SU-DHL-6 (cell line): ENCODE measurements around the gene SLC10A3.

Experiments
- EZH2phosphoT487 ChIP-seq: fragments of 200-600 bp; sonication (generic), shearing (Covaris generic); conservative IDR thresholded peaks from 2 replicates; pipeline ENCODE4 v1.6.1; 2018; ENCODE audit warnings: mild to moderate bottlenecking, antibody characterized with exemption, low read length, moderate library complexity, mixed read lengths
- TF ChIP-seq, protein P1 (sequence below): fragments of 200-600 bp; sonication (generic); IDR thresholded peaks from one replicate; pipeline ENCODE4 v1.5.1; 2017; ENCODE audit warnings: antibody characterized with exemption, mild to moderate bottlenecking, low read length, moderate library complexity; ENCODE audit not compliant: insufficient read depth, poor library complexity, severe bottlenecking

DNA sequence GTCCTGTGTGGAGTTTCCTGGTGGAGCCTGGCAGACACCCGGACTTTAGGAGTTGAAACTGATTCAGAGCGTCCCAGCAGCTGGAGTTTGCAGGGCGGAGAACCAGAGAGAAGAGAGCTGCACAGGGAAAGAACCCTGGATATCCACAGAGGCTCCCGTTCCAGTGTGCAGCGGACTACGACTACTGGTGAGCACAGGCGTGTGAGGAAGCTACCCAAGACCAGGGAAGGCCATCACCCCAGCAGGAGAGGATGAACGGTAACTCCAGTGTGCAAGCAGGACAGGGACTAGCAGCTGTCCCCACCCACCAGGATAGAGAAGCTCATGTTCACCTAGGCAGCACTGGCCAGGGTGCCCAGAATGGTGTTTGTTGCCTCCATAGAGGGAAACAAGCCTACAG lies 13.6 kb downstream of the SLC10A3 start:
- no peak for TF ChIP-seq EZH2phosphoT487
- TF ChIP-seq, protein P1, sequence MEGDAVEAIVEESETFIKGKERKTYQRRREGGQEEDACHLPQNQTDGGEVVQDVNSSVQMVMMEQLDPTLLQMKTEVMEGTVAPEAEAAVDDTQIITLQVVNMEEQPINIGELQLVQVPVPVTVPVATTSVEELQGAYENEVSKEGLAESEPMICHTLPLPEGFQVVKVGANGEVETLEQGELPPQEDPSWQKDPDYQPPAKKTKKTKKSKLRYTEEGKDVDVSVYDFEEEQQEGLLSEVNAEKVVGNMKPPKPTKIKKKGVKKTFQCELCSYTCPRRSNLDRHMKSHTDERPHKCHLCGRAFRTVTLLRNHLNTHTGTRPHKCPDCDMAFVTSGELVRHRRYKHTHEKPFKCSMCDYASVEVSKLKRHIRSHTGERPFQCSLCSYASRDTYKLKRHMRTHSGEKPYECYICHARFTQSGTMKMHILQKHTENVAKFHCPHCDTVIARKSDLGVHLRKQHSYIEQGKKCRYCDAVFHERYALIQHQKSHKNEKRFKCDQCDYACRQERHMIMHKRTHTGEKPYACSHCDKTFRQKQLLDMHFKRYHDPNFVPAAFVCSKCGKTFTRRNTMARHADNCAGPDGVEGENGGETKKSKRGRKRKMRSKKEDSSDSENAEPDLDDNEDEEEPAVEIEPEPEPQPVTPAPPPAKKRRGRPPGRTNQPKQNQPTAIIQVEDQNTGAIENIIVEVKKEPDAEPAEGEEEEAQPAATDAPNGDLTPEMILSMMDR = no peak
